SH-SY5Y (cell line): Measurements from ENCODE around the gene MEIOC.

Experiments used
- GATA2 ChIP-seq: IDR thresholded peaks from 2 replicates; pipeline ENCODE4 v1.6.1; 2011; ENCODE audit warnings: mild to moderate bottlenecking, low read depth, low read length
- GATA3 ChIP-seq: IDR thresholded peaks from 2 replicates; pipeline ENCODE4 v1.6.1; 2011; ENCODE audit warnings: low read depth, mild to moderate bottlenecking, low read length, moderate library complexity

The MEIOC gene

GRCh38 chr17:44672479-44673093, 16.3 kb downstream of the MEIOC start:
- TF ChIP-seq GATA3 (no peak), GATA2 (no peak)

GRCh38 chr17:44673893-44674292, 17.6 kb downstream of the MEIOC start:
- no peak for TF ChIP-seq GATA2
- no peak for TF ChIP-seq GATA3

GRCh38 chr17:44677136-44677535, 20.9 kb downstream of the MEIOC start:
- TF ChIP-seq GATA3, result no peak
- TF ChIP-seq GATA2, result no peak

GRCh38 chr17:44687756-44688155, 31.5 kb downstream of the MEIOC start:
- TF ChIP-seq GATA2 (no peak), GATA3 (no peak)

GRCh38 chr17:44688200-44688599, 31.9 kb downstream of the MEIOC start:
- TF ChIP-seq GATA2 (no peak), GATA3 (no peak)

- TF ChIP-seq GATA2 (no peak), GATA3 (no peak)
Measured at GRCh38 chr17:44688675-44689476, 32.6 kb downstream of the MEIOC start.

- TF ChIP-seq GATA2, result no peak
- TF ChIP-seq GATA3, result no peak
Measured at GRCh38 chr17:44689477-44690217, 33.4 kb downstream of the MEIOC start, which contains the start of gene CCDC43. Gene CCDC43, minus strand, starts transcription at chr17:44689776. Its CDS starts 23 bp downstream, at chr17:44689753.

GRCh38 chr17:44693609-44694008, 37.3 kb downstream of the MEIOC start:
- TF ChIP-seq GATA3, result no peak
- TF ChIP-seq GATA2, result no peak

GRCh38 chr17:44707755-44708400, 51.6 kb downstream of the MEIOC start:
- TF ChIP-seq GATA3, result no peak
- TF ChIP-seq GATA2, result peak; percentile 73

GRCh38 chr17:44708401-44709263, 52.4 kb downstream of the MEIOC start, which contains the start of gene DBF4B:
Gene DBF4B, plus strand, starts transcription at chr17:44708665. Its CDS starts 156 bp downstream, at chr17:44708821.
- no peak for TF ChIP-seq GATA3
- TF ChIP-seq GATA2, result no peak

GRCh38 chr17:44719444-44719843, 63.2 kb downstream of the MEIOC start:
- TF ChIP-seq GATA2, result no peak
- TF ChIP-seq GATA3, result no peak

GRCh38 chr17:44722254-44722653, 66.0 kb downstream of the MEIOC start:
- TF ChIP-seq GATA2 (no peak), GATA3 (no peak)
